ENCODE data around the gene KRTAP24-1.

Gene KRTAP24-1

DNA sequence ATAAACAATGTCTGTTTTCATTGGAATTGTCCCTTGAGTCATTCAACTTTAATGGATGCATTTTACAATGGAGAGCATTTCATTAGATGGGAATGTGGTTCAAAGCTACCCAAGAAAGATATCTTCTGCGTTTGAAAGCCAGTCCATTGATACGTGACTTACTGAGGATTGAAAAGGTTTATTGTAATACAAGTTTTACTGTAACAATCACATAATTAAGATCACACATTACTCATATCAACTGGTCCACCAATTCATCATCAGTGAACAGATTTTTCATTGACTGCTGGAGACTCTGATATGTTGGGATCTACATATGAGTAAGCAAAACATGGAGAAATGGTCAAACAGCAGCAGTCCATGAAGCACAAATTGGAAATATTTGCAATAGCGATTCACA lies 32.8 kb downstream of the KRTAP24-1 start:
- Histone ChIP-seq H2AFZ (ENCODE audit: low read depth, low read length) (no peak overlapping the region), H3K27ac (ENCODE audit: low read length) (no peak overlapping the region), H3K79me2 (ENCODE audit: low read length) (no peaks in the 10 kb centered on the region), H3K36me3 (replicated peaks; ENCODE audit: low read depth, low read length) (no peaks in the 10 kb centered on the region), H3K27me3 (ENCODE audit: low read depth, low read length) (no peaks in the 10 kb centered on the region), H3K9ac (ENCODE audit: low read length) (no peak overlapping the region), H3K9me3 (ENCODE audit: insufficient read depth, low read length) (no peaks in the 10 kb centered on the region), H3K4me2 (ENCODE audit: low read length) (no peak overlapping the region), H4K20me1 (ENCODE audit: insufficient read depth, low read length) (no peaks in the 10 kb centered on the region), H3K4me1 (ENCODE audit: low read length) (no peaks in the 10 kb centered on the region), H3K4me3 (ENCODE audit: low read length) (no peak overlapping the region)
- no peak for TF ChIP-seq EZH2phosphoT487 (IDR thresholded peaks at IDR 0.05; ENCODE audit: low read depth)

DNA sequence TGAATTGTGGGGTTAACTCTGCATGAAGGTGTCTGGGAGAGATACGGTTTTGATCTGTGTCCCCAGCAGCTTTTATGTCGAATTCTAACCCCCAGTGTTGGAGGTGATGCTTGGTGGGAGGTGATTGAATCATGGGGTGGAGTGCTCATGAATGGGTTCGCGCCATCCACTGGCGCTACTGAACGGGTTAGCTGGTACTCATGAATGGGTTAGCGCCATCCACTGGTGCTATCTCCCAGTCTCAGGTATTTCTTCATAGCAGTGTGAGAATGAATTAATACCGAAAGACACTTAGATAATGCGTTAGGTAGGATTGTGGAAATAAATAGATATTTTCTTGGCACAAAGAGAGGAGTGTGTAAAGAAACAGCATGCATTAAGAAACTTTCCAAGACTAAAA lies 33.9 kb downstream of the KRTAP24-1 start:
- H3K4me1 ChIP-seq (ENCODE audit: low read length), result no peaks in the 10 kb centered on the region
- TF ChIP-seq, protein P1, sequence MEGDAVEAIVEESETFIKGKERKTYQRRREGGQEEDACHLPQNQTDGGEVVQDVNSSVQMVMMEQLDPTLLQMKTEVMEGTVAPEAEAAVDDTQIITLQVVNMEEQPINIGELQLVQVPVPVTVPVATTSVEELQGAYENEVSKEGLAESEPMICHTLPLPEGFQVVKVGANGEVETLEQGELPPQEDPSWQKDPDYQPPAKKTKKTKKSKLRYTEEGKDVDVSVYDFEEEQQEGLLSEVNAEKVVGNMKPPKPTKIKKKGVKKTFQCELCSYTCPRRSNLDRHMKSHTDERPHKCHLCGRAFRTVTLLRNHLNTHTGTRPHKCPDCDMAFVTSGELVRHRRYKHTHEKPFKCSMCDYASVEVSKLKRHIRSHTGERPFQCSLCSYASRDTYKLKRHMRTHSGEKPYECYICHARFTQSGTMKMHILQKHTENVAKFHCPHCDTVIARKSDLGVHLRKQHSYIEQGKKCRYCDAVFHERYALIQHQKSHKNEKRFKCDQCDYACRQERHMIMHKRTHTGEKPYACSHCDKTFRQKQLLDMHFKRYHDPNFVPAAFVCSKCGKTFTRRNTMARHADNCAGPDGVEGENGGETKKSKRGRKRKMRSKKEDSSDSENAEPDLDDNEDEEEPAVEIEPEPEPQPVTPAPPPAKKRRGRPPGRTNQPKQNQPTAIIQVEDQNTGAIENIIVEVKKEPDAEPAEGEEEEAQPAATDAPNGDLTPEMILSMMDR (IDR thresholded peaks at IDR 0.05; ENCODE audit: low read depth, low read length), result no peak
- no peak for TF ChIP-seq EZH2phosphoT487 (IDR thresholded peaks at IDR 0.05; ENCODE audit: low read depth)
- no peaks in the 10 kb centered on the region for H3K36me3 ChIP-seq (replicated peaks; ENCODE audit: low read depth, low read length)
- H3K4me2 ChIP-seq (ENCODE audit: low read length), result no peak overlapping the region
- H3K79me2 ChIP-seq (ENCODE audit: low read length), result no peaks in the 10 kb centered on the region
- H4K20me1 ChIP-seq (ENCODE audit: insufficient read depth, low read length), result no peaks in the 10 kb centered on the region
- H3K9me3 ChIP-seq (ENCODE audit: insufficient read depth, low read length), result no peaks in the 10 kb centered on the region
- no peak overlapping the region for H2AFZ ChIP-seq (ENCODE audit: low read depth, low read length)
- no peak overlapping the region for H3K9ac ChIP-seq (ENCODE audit: low read length)
- H3K27me3 ChIP-seq (ENCODE audit: low read depth, low read length), result no peaks in the 10 kb centered on the region
- no peak overlapping the region for H3K27ac ChIP-seq (ENCODE audit: low read length)
- H3K4me3 ChIP-seq (ENCODE audit: low read length), result no peak overlapping the region

DNA sequence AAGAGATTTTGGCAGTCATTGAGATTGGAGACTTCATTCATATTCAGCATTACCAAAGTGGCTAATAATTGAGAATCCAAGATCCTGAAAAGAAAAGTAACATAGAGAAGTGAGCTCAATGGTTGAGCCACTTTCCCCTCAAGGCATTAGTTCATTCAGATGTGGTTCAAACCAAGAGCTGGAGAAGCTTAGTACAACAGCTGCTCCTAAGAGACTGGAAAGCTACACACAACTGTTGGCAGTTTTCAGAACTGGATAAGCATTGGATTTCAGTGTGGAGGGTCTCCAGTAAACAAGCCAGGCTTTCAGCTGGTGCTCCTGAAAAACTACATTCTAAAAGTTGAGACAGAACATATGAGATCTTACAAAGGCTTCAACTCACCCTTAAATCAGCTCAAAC lies 37.7 kb downstream of the KRTAP24-1 start:
- H3K4me3 ChIP-seq (ENCODE audit: low read length), result no peak overlapping the region
- no peaks in the 10 kb centered on the region for H3K36me3 ChIP-seq (replicated peaks; ENCODE audit: low read depth, low read length)
- H2AFZ ChIP-seq (ENCODE audit: low read depth, low read length), result no peak overlapping the region
- no peaks in the 10 kb centered on the region for H3K79me2 ChIP-seq (ENCODE audit: low read length)
- no peaks in the 10 kb centered on the region for H3K9me3 ChIP-seq (ENCODE audit: insufficient read depth, low read length)
- H3K27me3 ChIP-seq (ENCODE audit: low read depth, low read length), result no peaks in the 10 kb centered on the region
- no peaks in the 10 kb centered on the region for H3K4me1 ChIP-seq (ENCODE audit: low read length)
- no peaks in the 10 kb centered on the region for H4K20me1 ChIP-seq (ENCODE audit: insufficient read depth, low read length)
- H3K4me2 ChIP-seq (ENCODE audit: low read length), result no peak overlapping the region
- H3K9ac ChIP-seq (ENCODE audit: low read length), result no peak overlapping the region
- no peak overlapping the region for H3K27ac ChIP-seq (ENCODE audit: low read length)
- no peak for TF ChIP-seq EZH2phosphoT487 (IDR thresholded peaks at IDR 0.05; ENCODE audit: low read depth)
- TF ChIP-seq, protein P1 (IDR thresholded peaks at IDR 0.05; ENCODE audit: low read depth, low read length), result no peak

DNA sequence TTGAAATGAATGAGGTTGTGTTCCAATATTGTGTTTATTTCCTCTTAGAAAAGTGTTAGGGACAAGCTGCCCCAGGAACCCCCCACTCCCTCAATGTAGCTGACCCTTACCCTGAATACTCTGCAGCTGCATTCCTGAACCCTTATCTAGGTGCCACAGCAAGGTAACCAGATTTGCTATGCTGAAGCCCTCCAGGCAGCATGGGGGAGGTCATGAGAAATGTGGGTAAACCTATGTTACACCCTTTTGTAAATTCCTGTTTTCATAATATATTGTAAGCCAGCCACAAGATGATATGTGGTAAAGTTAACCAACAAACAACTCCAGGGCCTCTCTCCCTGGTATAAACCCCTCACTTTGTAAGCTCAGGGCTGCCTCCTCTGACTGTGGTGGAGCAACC lies 39.1 kb downstream of the KRTAP24-1 start:
- TF ChIP-seq, protein P1 (IDR thresholded peaks at IDR 0.05; ENCODE audit: low read depth, low read length), result no peak
- no peak for TF ChIP-seq EZH2phosphoT487 (IDR thresholded peaks at IDR 0.05; ENCODE audit: low read depth)
- Histone ChIP-seq H2AFZ (ENCODE audit: low read depth, low read length) (no peak overlapping the region), H3K9ac (ENCODE audit: low read length) (no peak overlapping the region), H3K9me3 (ENCODE audit: insufficient read depth, low read length) (no peaks in the 10 kb centered on the region), H3K4me2 (ENCODE audit: low read length) (no peak overlapping the region), H3K36me3 (replicated peaks; ENCODE audit: low read depth, low read length) (no peaks in the 10 kb centered on the region), H3K4me3 (ENCODE audit: low read length) (no peak overlapping the region), H3K27me3 (ENCODE audit: low read depth, low read length) (no peaks in the 10 kb centered on the region), H4K20me1 (ENCODE audit: insufficient read depth, low read length) (no peaks in the 10 kb centered on the region), H3K4me1 (ENCODE audit: low read length) (no peaks in the 10 kb centered on the region), H3K79me2 (ENCODE audit: low read length) (no peaks in the 10 kb centered on the region), H3K27ac (ENCODE audit: low read length) (no peak overlapping the region)

DNA sequence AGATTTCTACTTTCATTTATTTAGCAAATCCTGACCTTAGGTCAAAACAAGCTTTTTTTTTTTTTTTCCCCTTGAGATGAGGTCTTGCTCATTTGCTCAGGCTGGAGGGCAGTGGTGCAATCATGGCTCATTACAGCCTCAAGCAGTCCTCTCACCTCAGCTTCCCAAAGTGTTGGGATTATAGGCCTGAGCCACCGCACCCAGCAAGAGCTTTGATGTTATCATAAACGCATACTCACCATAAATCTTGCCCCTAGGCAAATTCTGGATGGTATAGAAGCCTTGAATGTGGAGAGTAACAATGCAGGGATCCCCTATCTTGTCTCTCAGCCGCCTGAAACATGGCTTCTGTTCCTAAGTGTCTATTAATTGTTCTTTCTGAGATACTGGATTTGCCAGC lies 42.1 kb downstream of the KRTAP24-1 start:
- no peaks in the 10 kb centered on the region for H3K79me2 ChIP-seq (ENCODE audit: low read length)
- H3K9me3 ChIP-seq (ENCODE audit: insufficient read depth, low read length), result no peaks in the 10 kb centered on the region
- H3K9ac ChIP-seq (ENCODE audit: low read length), result no peak overlapping the region
- no peak overlapping the region for H3K27ac ChIP-seq (ENCODE audit: low read length)
- H3K4me3 ChIP-seq (ENCODE audit: low read length), result no peak overlapping the region
- no peaks in the 10 kb centered on the region for H4K20me1 ChIP-seq (ENCODE audit: insufficient read depth, low read length)
- no peaks in the 10 kb centered on the region for H3K4me1 ChIP-seq (ENCODE audit: low read length)
- H3K36me3 ChIP-seq (replicated peaks; ENCODE audit: low read depth, low read length), result no peaks in the 10 kb centered on the region
- H3K4me2 ChIP-seq (ENCODE audit: low read length), result no peak overlapping the region
- no peaks in the 10 kb centered on the region for H3K27me3 ChIP-seq (ENCODE audit: low read depth, low read length)
- no peak overlapping the region for H2AFZ ChIP-seq (ENCODE audit: low read depth, low read length)
- TF ChIP-seq EZH2phosphoT487 (IDR thresholded peaks at IDR 0.05; ENCODE audit: low read depth), result no peak
- TF ChIP-seq, protein P1 (IDR thresholded peaks at IDR 0.05; ENCODE audit: low read depth, low read length), result no peak

Data from OCI-LY3 (cell line).